Measurements from ENCODE around the gene TPD52L1. TPM values are rescaled to one million over a fixed set of nuclear protein-coding genes. Genes with fewer than 3 reads are reported as not detected.

Gene TPD52L1
- total and polyA plus RNA-seq, 4 experiments from 2014 or later: 0.33 to 0.62 (median 0.35) TPM; not detected in 1

DNA sequence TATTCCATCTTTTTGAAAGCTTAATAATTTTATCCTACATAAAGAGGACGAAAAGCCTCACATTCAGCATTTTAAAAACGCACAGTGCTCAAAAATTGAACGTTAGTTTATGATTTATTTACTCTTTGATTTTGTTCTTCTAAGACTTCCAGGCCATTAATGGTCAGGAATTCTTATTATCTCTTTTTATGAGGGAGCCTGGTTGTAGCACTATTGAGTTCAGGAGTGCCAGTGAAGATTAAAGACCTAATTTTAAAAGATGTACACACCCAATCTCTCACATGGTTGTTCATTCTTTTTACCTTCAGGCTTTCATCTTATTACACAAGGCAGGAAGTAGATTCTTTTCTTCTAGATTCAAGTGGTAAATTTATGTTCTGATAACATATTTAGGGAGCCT, 79.6 kb downstream of the TPD52L1 start:
- Mint-ChIP-seq H3K27ac (no peak overlapping the region), H3K4me3 (no peak overlapping the region), H3K4me1 (no peaks in the 10 kb centered on the region), H3K36me3 (no peaks in the 10 kb centered on the region), H3K27me3 (no peaks in the 10 kb centered on the region), H3K9me3 (no peaks in the 10 kb centered on the region)
- intact Hi-C loops (cut with micrococcal nuclease): no loop called here
- H3K9me3 ChIP-seq (ENCODE audit: control insufficient read depth in 1 of 2, low read length in 2 of 2): no peaks in the 10 kb centered on the region
- no peak for DNase-seq
- H3K4me1 ChIP-seq (ENCODE audit: insufficient read depth, low read length): no peaks in the 10 kb centered on the region
- CTCF ChIA-PET (ENCODE audit: partially characterized antibody): no interaction called here
- no peaks in the 10 kb centered on the region for H3K36me3 ChIP-seq (ENCODE audit: insufficient read depth, low read length)
- no peak overlapping the region for H3K4me3 ChIP-seq (ENCODE audit: low read length in 2 of 2)
- POLR2A ChIA-PET (ENCODE audit: partially characterized antibody): no interaction called here
- no peaks in the 10 kb centered on the region for H3K27me3 ChIP-seq (ENCODE audit: insufficient read depth, low read length)
- no peak overlapping the region for H3K27ac ChIP-seq (ENCODE audit: low read depth, low read length)

DNA sequence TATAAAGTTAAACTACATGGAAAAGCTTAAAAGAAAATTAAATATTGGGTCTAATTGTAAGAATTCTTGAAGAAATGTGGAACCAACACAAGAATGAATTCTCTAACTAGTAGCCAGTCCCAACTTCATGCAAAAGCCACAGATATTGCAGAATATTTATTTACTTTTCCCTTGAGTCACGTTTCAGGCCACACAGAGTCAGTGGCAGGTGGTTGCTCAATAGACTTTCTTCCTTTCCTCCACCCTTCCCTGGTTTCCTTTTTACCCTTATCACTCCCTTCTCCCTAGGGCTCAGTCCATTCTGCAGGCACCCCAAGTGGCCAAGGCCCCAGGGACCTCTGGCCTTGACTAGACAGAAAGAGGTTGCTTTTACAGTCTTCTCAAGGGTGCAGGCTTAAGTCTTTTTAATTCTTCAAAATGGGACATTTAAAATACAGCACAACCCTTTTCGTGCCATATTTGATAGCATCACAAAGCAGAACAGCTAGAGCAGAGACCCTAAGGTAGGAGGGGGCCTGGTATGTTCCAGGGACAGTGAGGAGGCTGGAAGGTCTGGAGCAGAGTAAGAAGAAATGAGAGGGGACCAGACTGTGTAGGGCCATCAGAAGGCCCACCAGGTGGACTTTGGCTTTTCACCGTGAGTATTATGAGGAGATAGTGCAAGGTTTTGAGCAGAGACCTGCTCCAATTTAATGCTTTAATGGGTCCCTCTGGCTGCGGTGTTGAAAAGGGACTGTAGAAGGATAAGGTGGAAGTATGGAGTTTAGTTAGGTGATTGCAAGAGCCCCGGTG, 83.2 kb downstream of the TPD52L1 start:
- no peaks in the 10 kb centered on the region for H3K36me3 ChIP-seq (ENCODE audit: insufficient read depth, low read length)
- H3K9me3 ChIP-seq (ENCODE audit: control insufficient read depth in 1 of 2, low read length in 2 of 2): no peaks in the 10 kb centered on the region
- H3K4me1 Mint-ChIP-seq: no peaks in the 10 kb centered on the region
- no peak overlapping the region for H3K27ac Mint-ChIP-seq
- no peak overlapping the region for H3K4me3 ChIP-seq (ENCODE audit: low read length in 2 of 2)
- CTCF ChIA-PET (ENCODE audit: partially characterized antibody): no interaction called here
- H3K27me3 ChIP-seq (ENCODE audit: insufficient read depth, low read length): no peaks in the 10 kb centered on the region
- no peak overlapping the region for H3K27ac ChIP-seq (ENCODE audit: low read depth, low read length)
- no peak for DNase-seq
- no peak overlapping the region for H3K4me3 Mint-ChIP-seq
- intact Hi-C loops (cut with micrococcal nuclease): no loop called here
- H3K4me1 ChIP-seq (ENCODE audit: insufficient read depth, low read length): no peaks in the 10 kb centered on the region
- POLR2A ChIA-PET (ENCODE audit: partially characterized antibody): no interaction called here
- no peaks in the 10 kb centered on the region for H3K27me3 Mint-ChIP-seq
- H3K36me3 Mint-ChIP-seq: no peaks in the 10 kb centered on the region
- peaks cover 5 to 26% (median 20%) of the 10 kb centered on the region in 8 donors for H3K9me3 Mint-ChIP-seq

DNA sequence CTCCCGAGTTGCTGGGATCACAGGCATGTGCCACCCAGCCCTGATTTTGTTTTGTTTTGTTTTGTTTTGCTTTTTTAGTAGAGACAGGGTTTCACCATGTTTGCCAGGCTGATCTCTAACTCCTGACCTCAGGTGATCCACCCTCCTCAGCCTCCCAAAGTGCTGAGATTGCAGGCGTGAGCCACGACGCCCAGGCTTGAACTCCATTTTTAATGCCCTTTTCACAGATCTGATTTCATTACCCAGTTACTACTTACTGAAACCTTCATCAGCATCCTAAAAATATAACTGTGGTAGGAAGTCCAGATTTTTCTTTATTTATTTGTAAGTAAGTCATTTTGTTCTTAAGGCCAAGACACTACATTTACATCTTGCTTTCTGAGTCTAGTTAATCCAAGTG, 84.2 kb downstream of the TPD52L1 start:
- ChIA-PET CTCF (ENCODE audit: partially characterized antibody) (no interaction called here), POLR2A (ENCODE audit: partially characterized antibody) (no interaction called here)
- Mint-ChIP-seq H3K4me1 (no peaks in the 10 kb centered on the region), H3K36me3 (peaks cover 0 to 2% of the 10 kb centered on the region in 2 donors), H3K27me3 (no peaks in the 10 kb centered on the region), H3K9me3 (peaks cover 7 to 37% (median 29%) of the 10 kb centered on the region in 8 donors), H3K4me3 (no peak overlapping the region), H3K27ac (no peak overlapping the region)
- Histone ChIP-seq H3K36me3 (ENCODE audit: insufficient read depth, low read length) (no peaks in the 10 kb centered on the region), H3K4me3 (ENCODE audit: low read length in 2 of 2) (no peak overlapping the region), H3K27me3 (ENCODE audit: insufficient read depth, low read length) (no peaks in the 10 kb centered on the region), H3K9me3 (ENCODE audit: control insufficient read depth in 1 of 2, low read length in 2 of 2) (no peaks in the 10 kb centered on the region), H3K4me1 (ENCODE audit: insufficient read depth, low read length) (no peaks in the 10 kb centered on the region), H3K27ac (ENCODE audit: low read depth, low read length) (no peak overlapping the region)
- intact Hi-C loops (cut with micrococcal nuclease): no loop called here
- DNase-seq: no peak

DNA sequence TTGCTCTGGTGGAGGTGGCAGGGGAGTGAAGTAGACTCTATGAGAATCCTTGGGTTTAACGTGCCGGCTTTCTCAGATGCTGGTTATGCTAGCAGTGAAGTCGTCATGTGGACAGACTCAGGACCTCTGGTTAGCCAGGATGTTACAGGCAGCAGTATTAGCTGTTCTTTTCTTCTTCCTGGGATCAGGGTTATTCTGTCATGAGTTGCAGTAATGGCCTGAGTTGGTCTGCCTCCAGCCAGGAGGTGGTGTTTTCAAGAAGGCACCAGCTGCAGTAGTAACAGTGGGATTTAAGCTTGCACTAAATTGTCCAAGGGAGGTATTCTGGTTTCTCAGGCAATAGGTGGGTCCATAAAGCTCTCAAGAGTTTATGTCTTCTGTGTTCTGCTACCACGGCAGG, 91.5 kb downstream of the TPD52L1 start:
- Mint-ChIP-seq H3K36me3 (peaks cover 0 to 2% of the 10 kb centered on the region in 2 donors), H3K9me3 (peaks cover 4 to 48% (median 32%) of the 10 kb centered on the region in 8 donors), H3K4me1 (no peaks in the 10 kb centered on the region), H3K4me3 (no peak overlapping the region), H3K27me3 (peaks cover 2 to 9% of the 10 kb centered on the region in 2 donors), H3K27ac (no peak overlapping the region)
- Histone ChIP-seq H3K9me3 (ENCODE audit: control insufficient read depth in 1 of 2, low read length in 2 of 2) (no peaks in the 10 kb centered on the region), H3K36me3 (ENCODE audit: insufficient read depth, low read length) (no peaks in the 10 kb centered on the region), H3K27me3 (ENCODE audit: insufficient read depth, low read length) (no peaks in the 10 kb centered on the region), H3K27ac (ENCODE audit: low read depth, low read length) (no peak overlapping the region), H3K4me1 (ENCODE audit: insufficient read depth, low read length) (no peaks in the 10 kb centered on the region), H3K4me3 (ENCODE audit: low read length in 2 of 2) (no peak overlapping the region)
- ChIA-PET CTCF (ENCODE audit: partially characterized antibody) (no interaction called here), POLR2A (ENCODE audit: partially characterized antibody) (no interaction called here)
- intact Hi-C loops (cut with micrococcal nuclease): no loop called here
- no peak for DNase-seq

DNA sequence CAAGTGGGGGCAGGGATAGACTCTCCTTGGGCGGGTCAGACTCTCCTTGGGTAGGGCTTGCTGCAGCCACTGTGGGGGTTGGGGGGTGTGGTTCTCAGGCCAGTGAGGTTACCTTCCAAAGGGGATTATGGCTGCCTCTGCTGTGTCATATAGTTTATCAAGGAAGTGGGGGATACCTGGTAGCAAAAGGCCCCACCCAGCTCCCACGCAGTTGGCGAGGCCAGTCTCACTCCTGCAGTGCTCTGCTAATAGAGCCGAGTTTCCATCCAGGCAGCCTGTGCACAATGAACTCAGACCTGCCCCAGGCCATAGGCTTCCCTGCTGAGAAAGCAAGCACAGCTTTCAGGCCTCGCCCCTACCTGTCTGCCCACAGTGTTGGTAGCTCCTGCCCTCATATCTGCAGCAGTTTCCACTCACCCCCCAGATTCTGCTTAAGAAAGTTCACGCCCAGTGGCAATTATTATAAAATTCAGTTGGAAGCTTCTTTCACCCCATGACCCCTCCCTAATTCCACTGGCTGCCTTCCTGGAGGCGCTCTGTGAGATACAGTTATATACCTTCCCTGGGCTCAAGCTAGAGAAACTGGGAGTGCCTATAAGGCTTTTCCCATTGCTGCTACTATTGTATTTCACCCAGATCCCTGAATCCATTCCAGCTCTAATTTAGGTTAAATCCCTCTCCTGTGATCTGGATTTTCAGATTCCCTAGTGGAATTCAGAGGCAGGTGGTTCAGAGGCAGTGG, 92.1 kb downstream of the TPD52L1 start:
- intact Hi-C loops (cut with micrococcal nuclease): no loop called here
- H3K27ac ChIP-seq (ENCODE audit: low read depth, low read length): no peak overlapping the region
- H3K27ac Mint-ChIP-seq: no peak overlapping the region
- CTCF ChIA-PET (ENCODE audit: partially characterized antibody): no interaction called here
- no peaks in the 10 kb centered on the region for H3K4me1 ChIP-seq (ENCODE audit: insufficient read depth, low read length)
- H3K4me1 Mint-ChIP-seq: no peaks in the 10 kb centered on the region
- H3K36me3 ChIP-seq (ENCODE audit: insufficient read depth, low read length): no peaks in the 10 kb centered on the region
- no peak overlapping the region for H3K4me3 ChIP-seq (ENCODE audit: low read length in 2 of 2)
- H3K9me3 ChIP-seq (ENCODE audit: control insufficient read depth in 1 of 2, low read length in 2 of 2): no peaks in the 10 kb centered on the region
- H3K27me3 Mint-ChIP-seq: peaks cover 2 to 9% of the 10 kb centered on the region in 2 donors
- POLR2A ChIA-PET (ENCODE audit: partially characterized antibody): no interaction called here
- no peak overlapping the region for H3K4me3 Mint-ChIP-seq
- no peak for DNase-seq
- H3K9me3 Mint-ChIP-seq: peaks cover 4 to 42% (median 28%) of the 10 kb centered on the region in 8 donors
- H3K36me3 Mint-ChIP-seq: peaks cover 0 to 2% of the 10 kb centered on the region in 2 donors
- H3K27me3 ChIP-seq (ENCODE audit: insufficient read depth, low read length): no peaks in the 10 kb centered on the region

DNA sequence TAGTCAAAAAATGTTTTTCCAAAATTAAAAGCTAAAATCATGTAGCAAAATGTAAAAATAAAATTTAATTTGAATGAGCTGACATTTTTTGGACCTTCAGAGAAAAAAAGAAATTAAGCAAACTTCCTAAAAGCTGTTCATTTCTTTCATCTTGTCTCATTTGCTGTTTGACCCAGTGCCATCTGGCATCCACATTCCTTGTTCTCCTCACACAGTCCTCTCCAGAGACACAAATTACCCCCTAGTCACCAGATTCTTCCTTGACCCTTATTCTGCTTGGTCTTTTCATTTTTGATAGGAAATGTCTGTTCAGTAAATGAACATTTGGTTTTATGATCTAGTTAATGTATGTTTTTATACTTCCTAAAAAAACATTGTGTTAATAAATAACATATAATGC, 93.0 kb downstream of the TPD52L1 start:
- no peak overlapping the region for H3K4me3 Mint-ChIP-seq
- Histone ChIP-seq H3K27me3 (ENCODE audit: insufficient read depth, low read length) (no peaks in the 10 kb centered on the region), H3K9me3 (ENCODE audit: control insufficient read depth in 1 of 2, low read length in 2 of 2) (no peaks in the 10 kb centered on the region), H3K27ac (ENCODE audit: low read depth, low read length) (no peak overlapping the region), H3K4me3 (ENCODE audit: low read length in 2 of 2) (no peak overlapping the region), H3K4me1 (ENCODE audit: insufficient read depth, low read length) (no peaks in the 10 kb centered on the region), H3K36me3 (ENCODE audit: insufficient read depth, low read length) (no peaks in the 10 kb centered on the region)
- H3K36me3 Mint-ChIP-seq: peaks cover 0 to 2% of the 10 kb centered on the region in 2 donors
- DNase-seq: no peak
- peaks cover 2 to 9% of the 10 kb centered on the region in 2 donors for H3K27me3 Mint-ChIP-seq
- POLR2A ChIA-PET (ENCODE audit: partially characterized antibody): no interaction called here
- H3K27ac Mint-ChIP-seq: peak overlapping the region in 1 of 7 donors; percentile 20
- no peaks in the 10 kb centered on the region for H3K4me1 Mint-ChIP-seq
- CTCF ChIA-PET (ENCODE audit: partially characterized antibody): no interaction called here
- intact Hi-C loops (cut with micrococcal nuclease): no loop called here
- peaks cover 3 to 33% (median 19%) of the 10 kb centered on the region in 8 donors for H3K9me3 Mint-ChIP-seq

DNA sequence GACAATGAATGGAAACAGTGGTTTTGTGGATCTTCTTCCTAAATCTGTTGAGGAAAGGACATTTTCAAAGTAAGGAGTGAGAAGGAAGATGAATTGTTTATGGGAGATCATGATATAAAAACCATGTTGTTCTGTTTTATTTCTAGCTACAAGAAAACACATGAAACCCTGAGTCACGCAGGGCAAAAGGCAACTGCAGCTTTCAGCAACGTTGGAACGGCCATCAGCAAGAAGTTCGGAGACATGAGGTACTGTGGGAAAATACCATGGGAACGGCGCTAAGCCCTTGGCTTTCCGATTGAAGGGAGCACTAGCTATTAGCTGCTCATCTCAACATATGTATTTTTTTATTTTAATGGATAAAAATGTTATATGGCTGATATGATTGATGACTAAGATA, 94.6 kb downstream of the TPD52L1 start:
- H3K4me1 ChIP-seq (ENCODE audit: insufficient read depth, low read length): no peaks in the 10 kb centered on the region
- Mint-ChIP-seq H3K4me3 (no peak overlapping the region), H3K9me3 (peaks cover 0 to 18% (median 5%) of the 10 kb centered on the region in 8 donors), H3K4me1 (no peaks in the 10 kb centered on the region), H3K27me3 (peaks cover 2 to 9% of the 10 kb centered on the region in 2 donors), H3K27ac (no peak overlapping the region), H3K36me3 (no peaks in the 10 kb centered on the region)
- H3K4me3 ChIP-seq (ENCODE audit: low read length in 2 of 2): no peak overlapping the region
- H3K27ac ChIP-seq (ENCODE audit: low read depth, low read length): no peak overlapping the region
- no peaks in the 10 kb centered on the region for H3K9me3 ChIP-seq (ENCODE audit: control insufficient read depth in 1 of 2, low read length in 2 of 2)
- DNase-seq: no peak
- POLR2A ChIA-PET (ENCODE audit: partially characterized antibody): interaction anchor here (0.9 kb wide), 1 partner anchor 83 kb away, joined by 5 read pairs; no protein-coding TSS in a partner anchor
- CTCF ChIA-PET (ENCODE audit: partially characterized antibody): interaction anchor here (1.5 kb wide), 1 partner anchor 17 kb away, joined by 3 read pairs; no protein-coding TSS in a partner anchor
- no peaks in the 10 kb centered on the region for H3K27me3 ChIP-seq (ENCODE audit: insufficient read depth, low read length)
- no peaks in the 10 kb centered on the region for H3K36me3 ChIP-seq (ENCODE audit: insufficient read depth, low read length)
- intact Hi-C loops (cut with micrococcal nuclease): no loop called here

Data from CD4-positive, alpha-beta memory T cell (primary cell).